HG03135 (cell line): ENCODE data around the gene TMEM9.
A peak's percentile ranks its signal among the peaks of the same experiment; 100 is the strongest.

Source experiments
- ATAC-seq: cut with Tn5 transposase; IDR thresholded peaks from one replicate; pipeline ENCODE4 v1.9.1; 2021; ENCODE audit warnings: mild to moderate bottlenecking, moderate library complexity; ENCODE audit not compliant: unreplicated experiment

TMEM9 gene

DNA sequence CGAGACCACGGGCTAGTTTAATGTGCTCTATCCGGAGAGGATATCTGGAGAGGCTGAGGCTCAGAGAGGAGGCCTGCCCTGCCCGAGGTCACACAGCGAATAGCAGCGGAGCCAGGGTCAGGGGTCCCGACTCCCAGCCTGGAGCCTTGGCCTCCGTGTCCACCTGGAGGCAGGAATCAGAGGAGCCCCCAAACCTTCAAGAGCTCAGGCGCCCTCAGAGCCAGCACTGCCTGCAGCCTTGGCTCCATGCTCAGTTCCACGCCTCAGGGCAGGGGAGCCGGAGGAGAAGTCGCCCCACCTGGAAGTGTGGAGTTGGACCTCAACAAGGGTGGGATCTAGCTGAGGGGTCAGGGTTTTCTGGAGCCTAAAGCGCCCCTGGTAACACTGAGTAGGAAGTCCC lies 25.3 kb downstream of the TMEM9 start:
- ATAC-seq: no peak

- ATAC-seq: no peak
Observed at GRCh38 chr1:201128476-201128875, 25.8 kb downstream of the TMEM9 start.

DNA sequence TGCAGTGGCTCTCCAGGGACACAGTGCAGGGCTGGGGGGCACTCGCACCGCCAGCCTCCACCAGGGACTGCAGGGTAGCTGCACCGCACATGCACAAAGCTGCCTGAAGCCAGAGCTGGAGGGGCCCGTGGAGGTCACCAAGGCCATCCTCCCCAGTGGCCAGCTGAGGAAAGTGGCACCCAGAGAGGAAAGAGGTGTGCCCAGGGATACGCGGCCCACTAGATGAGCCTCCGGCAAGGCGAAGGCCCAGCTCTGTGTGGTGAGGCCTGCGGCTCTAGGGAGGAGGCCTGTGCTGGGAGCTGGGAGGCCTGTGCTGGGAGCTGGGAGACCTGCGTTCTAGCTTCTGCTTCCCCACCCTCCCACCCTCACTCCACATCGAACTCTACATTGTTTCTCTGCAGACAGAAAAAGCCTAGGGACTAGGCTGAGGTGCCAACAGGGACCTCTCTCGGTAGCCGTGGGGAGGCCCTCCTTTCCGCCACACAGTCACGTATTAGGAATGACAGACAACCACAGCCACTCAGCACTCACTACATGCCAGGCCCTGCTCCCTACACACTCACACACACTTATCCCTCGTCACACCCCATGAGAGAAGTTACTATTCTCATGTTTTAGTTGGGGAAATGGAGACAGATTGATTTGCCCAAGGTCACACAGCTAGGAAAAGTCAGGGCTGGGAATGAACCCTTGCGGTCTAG lies 26.4 kb downstream of the TMEM9 start:
- ATAC-seq: no peak

DNA sequence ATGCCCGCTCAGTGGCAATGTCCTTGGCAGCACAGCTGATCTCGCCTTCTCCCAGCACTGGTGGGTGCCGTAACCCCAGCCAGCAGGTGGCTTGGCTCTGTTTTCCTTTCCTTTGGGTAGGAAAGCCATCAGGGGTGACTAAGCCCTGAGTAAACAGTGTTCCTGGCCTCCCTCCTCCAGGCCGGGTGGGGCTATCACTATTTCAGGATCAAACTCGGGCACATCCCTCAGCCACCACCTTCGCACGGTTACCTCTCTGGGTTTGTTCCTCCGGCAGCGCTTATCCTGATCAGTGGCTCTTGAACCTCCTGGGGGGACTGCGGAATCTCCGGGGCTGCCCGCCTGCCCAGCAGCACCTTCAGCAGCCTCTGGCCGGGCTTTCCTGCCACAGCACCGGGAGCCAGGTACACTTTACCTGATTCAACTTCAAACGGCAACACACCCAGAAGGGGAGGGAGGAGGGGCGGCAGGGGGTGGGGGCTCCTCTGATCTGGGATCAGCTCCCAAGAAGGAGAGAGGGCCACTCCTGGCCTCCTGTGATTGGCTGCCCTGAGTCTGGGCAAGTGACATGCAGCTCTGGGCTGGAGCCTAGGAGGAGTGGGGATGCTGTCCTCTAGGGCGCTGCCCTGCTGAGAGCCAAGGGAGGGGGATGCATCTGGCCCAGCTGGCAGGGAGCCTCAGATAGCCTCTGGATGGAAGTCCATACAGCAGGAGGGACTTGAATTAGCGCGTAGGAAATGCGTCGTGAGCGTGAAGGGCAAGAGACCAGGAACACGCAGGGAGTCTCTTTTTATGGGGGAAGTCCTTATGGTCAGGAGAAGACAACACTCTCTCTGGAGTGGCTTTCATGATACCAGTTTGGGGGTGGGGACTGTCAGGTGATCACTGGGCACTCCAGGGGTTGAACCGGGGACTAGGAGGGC lies 27.2 kb downstream of the TMEM9 start, which contains the start of gene ASCL5:
Gene ASCL5, minus strand, starts transcription at position 353 of the 923 bp plus-strand sequence. CDS start 11,812 bp downstream, outside the sequence.
- ATAC-seq: no peak

DNA sequence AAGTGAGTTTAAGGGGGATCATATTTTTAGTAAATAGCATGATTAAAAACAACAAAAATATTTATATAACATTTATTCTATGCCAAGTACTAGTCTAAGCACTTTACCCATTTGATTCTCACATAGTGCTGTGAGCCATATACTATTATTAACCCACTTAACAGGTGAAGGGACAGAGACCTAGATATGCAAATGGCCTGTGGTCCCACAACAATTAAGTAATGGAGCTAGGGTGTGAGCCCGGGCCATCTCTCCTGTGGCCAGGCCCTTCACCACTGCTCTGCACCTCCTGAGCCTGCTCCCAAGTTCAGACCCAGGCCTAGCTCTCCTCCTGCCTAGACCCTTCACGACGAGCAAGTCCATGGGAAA lies 27.8 kb downstream of the TMEM9 start:
- ATAC-seq: no peak

GRCh38 chr1:201125800-201126199 lies 28.5 kb downstream of the TMEM9 start:
- ATAC-seq: no peak

DNA sequence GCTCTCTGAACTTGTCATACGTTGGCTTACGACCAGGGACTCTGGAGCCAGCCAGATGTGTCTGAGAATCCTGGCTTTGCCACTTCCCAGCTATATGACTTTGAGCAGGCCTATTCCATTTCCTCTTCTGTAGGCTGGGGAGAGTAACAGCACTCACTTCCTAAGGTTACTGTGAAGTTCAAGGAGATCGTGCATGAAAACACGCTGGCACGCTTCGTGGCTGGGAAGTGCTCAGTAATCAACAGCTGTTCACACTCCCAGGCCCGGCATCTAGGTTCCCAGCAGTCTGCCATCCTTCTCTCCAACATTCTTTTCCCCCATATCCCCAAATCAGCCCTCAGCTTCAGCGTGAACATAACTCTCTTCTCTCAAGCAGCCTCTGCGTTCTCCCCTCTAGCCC lies 29.3 kb downstream of the TMEM9 start:
- no peak for ATAC-seq

DNA sequence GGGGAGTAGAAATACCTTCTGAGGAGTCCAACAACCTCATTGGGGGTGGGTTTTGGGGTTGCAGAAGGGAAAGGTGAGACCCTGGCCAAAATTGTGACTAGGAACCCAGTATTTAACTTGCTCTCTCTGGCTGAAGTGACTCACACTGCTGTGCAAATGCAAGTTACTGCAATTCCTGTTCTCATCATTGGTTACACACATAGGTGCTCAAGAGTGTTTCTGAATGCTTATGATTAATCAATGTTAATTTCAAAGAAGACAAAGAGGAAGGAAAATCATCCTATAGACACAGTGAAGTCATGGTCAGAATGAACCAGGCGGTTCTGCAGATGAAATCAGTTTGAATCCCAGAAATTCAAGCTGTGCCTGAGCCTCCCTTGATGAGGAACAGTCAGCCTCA lies 30.4 kb downstream of the TMEM9 start:
- no peak for ATAC-seq

DNA sequence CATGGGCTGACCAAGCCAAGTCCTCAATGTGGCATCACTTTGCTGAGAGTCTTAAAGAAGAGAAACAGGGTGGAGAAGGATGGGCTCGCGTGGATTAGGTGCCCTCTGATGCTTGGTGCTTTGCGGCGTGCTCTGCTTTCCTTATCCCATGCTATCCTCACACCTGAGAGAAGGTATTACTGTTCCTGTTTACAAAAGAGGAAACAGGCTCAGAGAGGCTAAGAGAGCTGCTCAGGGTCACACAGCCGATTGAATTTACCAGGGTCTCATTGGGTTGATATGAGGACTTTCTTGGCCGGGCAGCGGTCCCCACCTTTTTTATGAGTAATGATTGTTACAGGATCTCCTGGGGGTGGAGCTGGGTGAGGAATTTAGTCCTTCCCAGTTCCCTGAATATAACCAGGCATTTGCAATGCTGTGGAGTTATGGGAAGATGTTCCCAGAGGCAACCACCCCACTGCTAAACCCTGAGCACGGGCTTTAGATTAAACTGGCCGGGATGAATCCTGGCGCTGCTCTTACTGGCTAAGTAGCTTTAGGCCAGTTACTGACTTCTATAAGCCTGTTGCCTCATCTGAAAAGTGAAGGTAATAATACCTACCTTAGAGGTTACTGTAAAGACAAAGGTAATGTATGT lies 31.8 kb downstream of the TMEM9 start:
- ATAC-seq: no peak

DNA sequence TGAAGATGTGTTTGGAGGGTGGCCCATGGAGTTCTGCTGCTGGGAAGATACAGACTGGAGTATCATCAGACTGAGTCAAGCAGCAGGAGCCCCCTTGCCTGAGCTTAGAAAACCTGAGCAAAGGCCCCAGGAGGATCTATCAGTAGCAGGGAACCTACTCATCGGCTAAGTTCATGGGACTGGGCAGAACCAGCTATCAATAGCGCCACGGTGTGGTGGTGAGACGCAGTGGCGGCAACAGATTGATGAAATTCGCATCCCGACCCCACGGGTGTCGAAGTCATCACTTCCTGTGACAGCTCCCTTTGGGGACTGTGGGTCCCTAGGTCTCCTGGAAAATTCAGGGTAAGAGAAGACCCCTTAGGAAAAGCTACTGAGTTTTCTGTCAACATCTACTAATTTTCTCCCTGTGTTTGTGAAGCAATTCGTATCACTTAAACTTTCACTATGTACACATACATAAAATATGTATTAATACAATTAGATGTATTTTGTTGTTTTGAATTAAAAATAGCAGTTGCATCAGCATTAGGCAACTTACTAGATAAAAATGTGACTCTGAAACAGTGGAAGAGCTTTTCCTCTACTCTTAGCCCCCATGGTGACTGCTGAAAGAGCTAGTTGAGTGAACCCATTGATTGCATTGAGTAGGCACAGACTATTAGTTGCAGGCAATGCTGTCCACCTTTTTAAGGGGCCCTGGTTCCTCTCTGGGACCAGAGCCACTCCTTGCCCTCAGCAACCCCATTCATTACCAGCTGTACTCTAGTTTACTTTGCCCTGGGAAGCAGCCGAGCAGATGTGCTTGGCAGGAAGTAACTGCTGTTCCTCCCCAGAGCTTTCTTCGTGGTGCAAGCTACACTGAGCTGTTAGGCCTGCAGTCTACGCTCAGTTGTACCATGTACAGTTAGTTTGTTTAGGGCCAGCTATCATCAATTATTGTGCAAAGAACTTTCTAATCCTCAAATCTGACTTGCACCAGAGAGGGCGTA lies 34.8 kb downstream of the TMEM9 start:
- no peak for ATAC-seq

GRCh38 chr1:201116091-201116490 lies 38.2 kb downstream of the TMEM9 start:
- no peak for ATAC-seq

GRCh38 chr1:201115390-201115937 lies 38.8 kb downstream of the TMEM9 start:
- ATAC-seq: no peak

DNA sequence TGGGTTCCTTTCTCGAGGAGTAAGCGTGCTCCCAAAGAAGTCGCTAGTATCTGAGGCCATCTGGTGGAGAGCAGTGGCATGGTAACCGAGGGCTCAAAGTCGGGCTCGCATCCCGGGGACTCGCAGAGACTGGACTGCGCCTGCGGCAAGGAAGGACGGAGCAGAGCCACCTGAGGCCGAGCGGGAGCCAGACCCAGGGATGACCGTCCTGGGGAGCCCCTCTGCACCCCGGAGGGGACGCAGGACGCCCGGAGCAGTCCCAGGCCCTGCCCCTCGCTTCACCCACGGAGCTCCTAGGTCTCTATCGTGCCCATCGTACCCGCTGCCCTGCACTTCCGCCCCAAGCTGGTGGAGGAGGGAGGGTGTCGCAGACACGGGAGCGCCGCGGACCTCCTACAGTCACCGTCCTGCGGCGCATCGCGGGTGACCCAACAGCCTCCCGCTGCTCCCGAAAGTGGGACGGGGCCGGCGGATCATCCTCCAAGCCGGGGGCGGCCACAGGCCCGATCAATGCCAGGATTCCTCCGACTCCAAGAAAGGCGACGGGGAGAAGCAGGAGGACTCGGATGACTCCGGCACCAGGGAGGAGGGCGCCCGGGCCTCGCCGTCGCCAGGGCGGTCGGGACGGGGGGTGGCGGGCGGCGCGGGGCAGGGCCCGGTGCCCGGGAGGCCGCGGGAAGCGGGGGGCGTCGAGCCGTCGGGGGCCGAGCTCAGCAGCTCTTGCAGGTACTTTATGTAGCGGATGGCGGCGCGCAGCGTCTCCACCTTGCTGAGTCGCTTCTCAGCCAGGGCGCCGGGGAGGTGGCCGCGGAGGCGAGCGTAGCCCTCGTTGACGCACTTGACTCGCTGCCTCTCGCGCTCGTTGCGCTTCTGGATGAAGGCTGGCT lies 39.8 kb downstream of the TMEM9 start:
- ATAC-seq: peak; percentile 87

- ATAC-seq: no peak
Observed at GRCh38 chr1:201113451-201114244, 40.6 kb downstream of the TMEM9 start.

- no peak for ATAC-seq
Observed at GRCh38 chr1:201112926-201113325, 41.3 kb downstream of the TMEM9 start.

DNA sequence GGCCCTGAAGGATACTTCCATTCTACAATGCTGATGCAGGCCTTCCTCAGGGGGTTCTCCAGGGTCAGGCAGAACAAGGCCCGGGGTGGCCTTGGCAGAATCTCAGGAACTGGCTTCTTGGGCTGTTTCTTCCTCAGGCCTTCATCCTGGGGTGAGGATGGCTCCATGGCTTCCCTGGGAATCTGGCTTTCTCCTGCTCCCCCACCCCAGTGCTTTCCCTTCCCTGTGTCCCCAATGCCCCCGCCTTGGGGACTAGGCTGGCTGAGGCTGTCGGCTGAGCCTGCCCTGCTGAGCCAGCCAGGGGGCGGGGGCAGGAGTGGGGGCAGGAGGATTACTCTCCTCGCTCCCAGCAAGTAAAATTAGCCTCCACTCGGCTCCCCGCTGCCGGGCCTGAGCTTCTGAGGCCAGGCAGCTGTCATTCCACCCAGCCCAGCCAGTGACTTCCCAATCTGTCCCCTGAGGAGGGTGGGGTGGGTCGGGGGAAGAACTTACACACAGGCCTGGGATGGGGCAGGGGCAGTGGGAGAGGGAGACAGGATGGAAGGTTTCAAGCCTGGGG lies 42.0 kb downstream of the TMEM9 start, which contains the start of gene CACNA1S:
Gene CACNA1S, minus strand, starts transcription at position 254 of the 559 bp plus-strand sequence. Its CDS starts 87 bp downstream, at position 167.
- ATAC-seq: no peak

GRCh38 chr1:201111672-201112071 lies 42.6 kb downstream of the TMEM9 start:
- no peak for ATAC-seq

DNA sequence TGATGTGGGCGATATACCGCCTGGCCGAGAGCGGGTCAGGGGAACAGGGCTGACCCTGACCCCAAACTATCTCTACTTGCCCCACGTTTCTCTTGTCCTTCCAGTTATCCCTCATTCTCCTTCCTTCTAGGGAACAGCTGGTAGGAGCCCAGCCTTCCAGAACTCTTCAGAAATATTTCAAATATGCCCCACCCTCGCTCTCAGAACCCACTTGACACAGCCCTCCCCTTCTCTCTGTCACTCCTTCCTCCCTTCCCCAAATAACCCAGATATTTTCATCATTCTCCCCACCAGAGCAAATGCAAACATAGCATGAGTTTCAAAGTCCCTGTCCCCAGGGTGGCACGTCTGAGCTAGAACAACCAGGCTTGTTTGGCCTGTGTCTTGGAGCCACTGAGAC lies 43.1 kb downstream of the TMEM9 start:
- ATAC-seq: no peak
